ENCODE data around the gene AUNIP. TPM values are rescaled to one million over a fixed set of nuclear protein-coding genes. Genes with fewer than 3 reads are reported as not detected.

Gene AUNIP
- total and polyA plus RNA-seq, 10 donors: 0.07 to 1.3 (median 0.61) TPM; not detected in 3

GRCh38 chr1:25893116-25893515 is 33.9 kb upstream of the AUNIP start:
- TF ChIP-seq POLR2AphosphoS5 (IDR thresholded peaks at IDR 0.05) (no peak), CTCF (IDR thresholded peaks at IDR 0.05 in 8 of 11, conservative IDR thresholded peaks at IDR 0.05 in 3 of 11) (no peak), POLR2A (IDR thresholded peaks at IDR 0.05) (no peak)
- WGBS, 5 donors: 72 to 90% (median 79%) methylated on average over 4 of the region's 4 CpGs
- intact Hi-C loops (cut with DNase I; ENCODE audit: low total_unique reads): no loop called here
- H3K36me3 ChIP-seq: peaks cover 0 to 9% (median 0%) of the 10 kb centered on the region in 6 donors
- peaks cover 9 to 38% (median 13%) of the 10 kb centered on the region in 6 donors for H3K4me1 ChIP-seq
- peak overlapping the region in 6 of 8 donors; percentile 30 to 72 (median 46) for H3K27ac ChIP-seq
- DNase-seq: no peak
- no peaks in the 10 kb centered on the region for H3K9me3 ChIP-seq
- H3K4me3 ChIP-seq: no peak overlapping the region
- no peaks in the 10 kb centered on the region for H3K27me3 ChIP-seq (replicated peaks in 1 of 7)

- 87 to 90% (median 89%) methylated on average over 5 of the region's 5 CpGs for WGBS, 5 donors
- Histone ChIP-seq H3K4me3 (no peak overlapping the region), H3K27me3 (replicated peaks in 1 of 7) (no peaks in the 10 kb centered on the region), H3K4me1 (peaks cover 9 to 37% (median 13%) of the 10 kb centered on the region in 6 donors), H3K36me3 (no peaks in the 10 kb centered on the region), H3K27ac (peak overlapping the region; percentile 7 to 71 (median 44)), H3K9me3 (no peaks in the 10 kb centered on the region)
- intact Hi-C loops (cut with DNase I; ENCODE audit: low total_unique reads): no loop called here
- TF ChIP-seq POLR2AphosphoS5 (IDR thresholded peaks at IDR 0.05) (no peak), POLR2A (IDR thresholded peaks at IDR 0.05) (no peak), CTCF (IDR thresholded peaks at IDR 0.05 in 8 of 11, conservative IDR thresholded peaks at IDR 0.05 in 3 of 11) (no peak)
- DNase-seq: no peak
Observed at GRCh38 chr1:25891606-25892005, 32.3 kb upstream of the AUNIP start.

- TF ChIP-seq POLR2AphosphoS5 (IDR thresholded peaks at IDR 0.05) (no peak), CTCF (IDR thresholded peaks at IDR 0.05 in 8 of 11, conservative IDR thresholded peaks at IDR 0.05 in 3 of 11) (no peak), POLR2A (IDR thresholded peaks at IDR 0.05) (no peak)
- Histone ChIP-seq H3K27me3 (replicated peaks in 1 of 7) (no peaks in the 10 kb centered on the region), H3K36me3 (no peaks in the 10 kb centered on the region), H3K9me3 (no peaks in the 10 kb centered on the region), H3K27ac (peak overlapping the region in 1 of 8 donors; percentile 8), H3K4me1 (peaks cover 4 to 25% (median 5%) of the 10 kb centered on the region in 6 donors), H3K4me3 (no peak overlapping the region)
- peak; percentile 6 for DNase-seq
- 89 to 96% (median 95%) methylated on average over 10 of the region's 10 CpGs for WGBS, 5 donors
- intact Hi-C loops (cut with DNase I; ENCODE audit: low total_unique reads): no loop called here
Observed at GRCh38 chr1:25890239-25891034, 31.2 kb upstream of the AUNIP start.

GRCh38 chr1:25889470-25889869 is 30.2 kb upstream of the AUNIP start:
- H3K27me3 ChIP-seq (replicated peaks in 1 of 7): no peaks in the 10 kb centered on the region
- H3K9me3 ChIP-seq: no peaks in the 10 kb centered on the region
- H3K4me3 ChIP-seq: no peak overlapping the region
- peaks cover 0 to 17% (median 0%) of the 10 kb centered on the region in 6 donors for H3K4me1 ChIP-seq
- no peak overlapping the region for H3K27ac ChIP-seq
- TF ChIP-seq CTCF (IDR thresholded peaks at IDR 0.05 in 8 of 11, conservative IDR thresholded peaks at IDR 0.05 in 3 of 11) (no peak), POLR2AphosphoS5 (IDR thresholded peaks at IDR 0.05) (no peak), POLR2A (IDR thresholded peaks at IDR 0.05) (no peak)
- WGBS, 5 donors: 76 to 95% (median 90%) methylated on average over 3 of the region's 3 CpGs
- DNase-seq: peak; percentile 23
- intact Hi-C loops (cut with DNase I; ENCODE audit: low total_unique reads): no loop called here
- H3K36me3 ChIP-seq: no peaks in the 10 kb centered on the region
